HT-29 (cell line): Measurements from ENCODE around the gene COL19A1. TPM values are rescaled to one million over a fixed set of nuclear protein-coding genes. Genes with fewer than 3 reads are reported as not detected.
"Not testable (repeated sequence)": the region's sequence is repeated elsewhere in the genome, so short reads cannot be mapped to it uniquely, and the experiment has no call there.

ENCODE experiments used
- DNase-seq: peaks from one replicate; pipeline ENCODE4 v3.0.0-alpha.2; 2015; ENCODE audit warnings: low spot score
- total RNA-seq: library from RNA; depleted of rRNA; stranded (reverse); fragments of >200 nt; shearing (Covaris generic); gene quantifications from 2 replicates; pipeline ENCODE4 v1.2.3, GENCODE V29; 2014; rRNA removed

COL19A1 gene
- total RNA-seq: not detected in 2 replicates

DNA sequence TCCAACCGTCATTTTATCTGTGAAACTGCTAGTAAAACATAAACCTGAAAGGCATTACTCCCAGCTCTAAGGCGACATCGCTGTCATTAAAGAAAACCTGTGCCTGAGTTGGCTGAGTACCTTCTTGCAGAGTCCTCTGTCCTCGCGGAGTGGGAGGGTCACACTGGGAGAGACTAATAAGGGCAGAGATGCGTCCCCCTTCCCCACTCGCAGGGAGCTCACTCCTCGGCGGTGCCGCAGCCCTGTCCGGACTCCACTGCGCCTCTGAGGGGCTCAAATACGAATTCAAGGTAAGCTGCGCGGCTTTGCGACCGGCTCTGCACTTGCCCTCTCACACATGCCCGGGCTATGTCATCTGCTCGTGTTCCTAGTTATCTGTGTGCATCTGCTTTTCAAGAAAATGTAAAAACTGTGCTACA lies at the start of gene COL19A1:
TSS of gene COL19A1 (plus strand) at position 206 of the 419 bp plus-strand sequence. CDS start 13,012 bp downstream, outside the sequence.
- DNase-seq: no peak

DNA sequence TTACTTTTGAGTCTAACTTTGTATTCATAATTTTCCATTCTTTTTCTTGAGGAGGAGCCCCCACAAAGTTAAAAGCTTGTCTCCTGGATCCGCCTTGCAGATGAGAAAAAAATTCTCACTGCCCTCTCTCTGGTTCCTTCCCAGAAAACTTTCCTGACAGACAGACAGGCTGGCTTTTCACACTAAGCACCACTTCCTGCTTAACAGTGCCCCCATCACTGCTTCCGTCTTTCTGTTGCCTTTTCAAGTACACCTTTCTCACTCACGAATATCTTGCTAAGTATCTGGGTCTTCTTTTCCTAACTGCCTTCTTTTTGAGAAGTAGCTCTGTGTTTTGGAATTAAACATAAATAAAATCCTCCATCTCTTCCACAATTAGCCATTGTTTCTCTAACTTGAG lies 49.8 kb upstream of the COL19A1 start:
- DNase-seq: no peak

DNA sequence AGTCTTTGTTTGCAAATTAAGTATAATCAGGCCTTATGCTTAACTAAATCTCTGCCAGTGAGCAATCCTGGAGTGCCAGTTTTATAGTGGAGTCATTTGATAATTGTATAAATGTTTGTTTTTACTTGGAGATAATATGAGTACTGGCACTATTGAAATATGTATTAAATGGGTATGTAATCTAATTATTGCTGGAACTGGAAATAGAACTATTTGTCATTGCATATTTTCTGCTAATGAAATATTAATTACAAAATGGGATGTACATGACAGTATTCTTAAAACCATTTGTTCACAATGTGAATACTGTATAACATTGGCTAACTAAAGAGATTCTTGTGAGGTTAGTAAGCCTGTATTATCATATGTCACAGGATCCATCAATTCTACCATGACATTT lies 49.0 kb upstream of the COL19A1 start:
- DNase-seq: no peak

DNA sequence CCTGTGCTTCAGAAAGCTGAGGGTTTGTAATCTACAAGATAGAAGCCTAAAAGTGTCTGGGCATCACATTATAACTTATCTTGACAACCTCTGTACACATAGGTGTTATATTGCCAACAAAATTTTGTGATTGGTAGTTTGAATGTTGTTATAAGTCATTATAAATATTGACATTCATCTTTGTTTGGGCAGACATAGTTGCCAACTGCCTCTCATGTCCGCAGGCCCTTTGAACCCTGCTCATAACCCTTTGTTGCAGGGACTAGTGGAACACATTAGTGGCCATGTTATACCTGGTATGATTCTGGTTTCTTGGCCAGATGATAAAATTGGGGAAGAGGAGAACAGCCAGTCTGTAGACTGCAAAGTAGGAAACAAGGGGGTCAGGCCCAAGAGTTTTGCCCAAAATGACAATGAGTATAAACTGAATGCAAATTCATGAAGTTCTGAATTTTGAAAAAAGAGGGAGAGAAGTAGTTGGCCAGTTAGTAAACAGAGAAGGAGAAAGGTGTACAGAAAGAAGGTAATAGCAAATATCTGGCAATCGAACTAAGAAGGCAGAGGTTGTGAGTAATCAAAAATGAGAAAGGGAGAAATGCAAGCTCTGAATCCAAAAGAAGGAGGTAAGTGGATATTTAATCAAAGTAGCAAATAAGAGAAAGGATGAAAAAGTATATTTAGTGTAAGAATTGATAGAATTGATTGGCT lies 48.0 kb upstream of the COL19A1 start:
- DNase-seq: no peak

DNA sequence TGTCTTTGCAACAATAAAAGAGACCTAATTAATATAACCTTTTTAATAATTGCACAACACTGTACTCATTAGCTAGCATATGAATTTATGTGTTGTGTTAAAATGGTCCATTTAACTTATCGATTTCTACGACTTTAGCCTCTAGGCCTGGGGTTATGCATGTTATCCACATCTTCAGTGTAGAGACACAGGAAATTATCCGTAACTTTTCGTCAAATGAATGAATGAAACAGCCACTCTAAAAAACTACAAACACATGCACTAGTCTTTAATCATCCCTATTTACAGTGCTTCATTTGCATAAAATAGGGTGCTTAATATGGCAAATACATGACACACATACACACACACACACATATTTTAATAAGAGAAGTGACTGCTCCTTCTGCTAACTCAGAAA lies 47.2 kb upstream of the COL19A1 start:
- DNase-seq: no peak

DNA sequence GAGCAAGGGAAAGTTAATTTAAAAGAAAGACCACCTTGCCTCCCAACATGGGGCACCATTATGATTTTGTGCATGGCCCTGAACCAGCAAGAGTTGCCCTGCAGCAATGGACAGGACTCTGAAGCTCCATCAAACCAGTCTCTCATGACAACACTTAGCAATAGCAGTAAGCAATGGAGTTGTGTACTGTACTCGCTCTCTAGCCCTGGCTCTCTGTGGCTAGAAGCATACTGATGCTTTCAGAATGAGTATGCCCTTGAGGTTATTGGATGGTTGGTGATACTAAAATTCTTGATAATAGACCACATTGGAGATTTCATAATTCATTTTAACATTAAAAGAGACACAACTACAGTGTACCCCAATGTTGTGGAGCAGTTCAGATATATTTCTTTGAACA lies 46.3 kb upstream of the COL19A1 start:
- no peak for DNase-seq

DNA sequence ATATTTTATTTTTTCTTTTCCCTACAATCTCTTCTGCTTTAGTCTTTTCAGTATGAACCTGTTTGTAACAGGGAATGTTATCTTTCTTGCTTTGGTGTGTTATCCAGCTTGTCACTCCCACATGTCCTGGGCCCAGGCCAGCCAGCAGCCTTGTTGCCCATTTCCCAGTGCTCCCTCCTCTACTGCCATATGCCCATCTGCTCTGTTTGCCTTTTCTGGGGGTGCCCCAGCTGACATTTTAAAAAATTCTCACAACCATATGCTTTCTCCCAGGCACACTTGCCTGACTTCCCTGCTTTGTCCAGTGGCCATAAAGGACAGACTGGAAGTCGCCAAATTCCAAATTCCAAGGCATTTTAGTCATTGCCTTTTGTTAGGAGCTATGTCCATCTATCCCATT lies 45.9 kb upstream of the COL19A1 start:
- no peak for DNase-seq

DNA sequence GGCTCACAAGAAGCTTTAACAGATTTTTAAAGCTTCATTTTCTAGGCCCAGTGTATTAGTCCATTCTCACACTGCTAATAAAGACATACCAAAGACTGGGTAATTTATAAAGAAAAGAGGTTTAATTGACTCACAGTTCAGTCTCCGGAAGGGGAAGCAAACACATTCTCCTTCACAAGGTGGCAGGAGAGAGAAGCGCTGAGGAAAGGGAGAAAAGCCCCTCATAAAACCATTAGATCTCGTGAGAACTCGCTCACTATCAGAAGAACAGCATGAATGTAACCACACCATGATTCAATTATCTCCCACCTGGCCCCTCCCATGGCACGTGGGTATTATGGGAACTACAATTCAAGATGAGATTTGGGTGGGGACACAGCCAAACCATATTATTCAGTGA lies 42.0 kb upstream of the COL19A1 start:
- DNase-seq: not testable (repeated sequence)

DNA sequence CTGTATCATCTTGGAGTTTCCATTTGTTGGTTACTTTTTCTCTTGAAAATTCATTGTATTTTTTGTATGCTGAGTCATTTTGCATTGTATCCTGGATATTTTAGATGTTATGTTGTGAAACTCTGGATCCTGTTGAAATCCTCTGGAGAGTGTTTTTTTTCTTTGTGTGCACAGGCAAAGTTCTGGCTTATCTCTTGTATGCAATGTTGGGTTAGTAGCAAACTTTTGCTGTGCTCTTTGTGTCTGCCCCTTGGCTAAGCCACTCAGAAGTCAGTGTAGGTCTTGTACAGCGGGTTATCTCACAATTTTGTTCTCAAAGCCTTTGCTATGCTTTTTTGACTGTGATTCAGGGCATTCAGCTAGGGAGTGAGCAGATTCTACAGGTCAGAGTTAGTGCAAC lies 40.5 kb upstream of the COL19A1 start:
- no peak for DNase-seq

DNA sequence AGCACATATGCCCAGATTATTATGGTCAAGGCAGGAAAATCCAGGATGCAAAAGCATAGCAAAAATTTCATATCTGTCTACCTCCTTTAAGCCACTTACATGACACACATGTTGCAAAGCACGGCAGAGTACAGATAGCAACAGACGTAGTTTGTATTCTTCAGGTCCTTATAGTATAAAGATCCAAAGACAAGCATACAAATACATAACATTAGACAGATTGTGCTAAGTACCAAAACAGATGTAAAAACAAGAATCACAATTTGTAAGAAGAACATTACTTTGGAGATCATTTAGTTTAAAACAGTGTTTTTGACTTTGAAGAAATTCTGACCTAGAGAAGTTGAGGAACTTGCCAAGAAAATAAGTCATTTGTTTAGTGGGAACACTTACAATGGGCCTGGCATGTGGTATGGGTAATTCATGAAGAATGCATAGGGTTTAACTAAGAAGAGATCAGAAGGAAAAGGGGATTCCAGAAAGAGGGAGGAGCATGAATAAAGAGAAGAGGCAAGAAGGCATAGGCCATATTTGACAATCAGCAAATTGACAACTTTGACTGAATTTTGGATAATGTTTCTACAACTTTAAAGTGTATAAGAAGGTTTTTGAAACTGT lies 39.0 kb upstream of the COL19A1 start:
- DNase-seq: no peak

DNA sequence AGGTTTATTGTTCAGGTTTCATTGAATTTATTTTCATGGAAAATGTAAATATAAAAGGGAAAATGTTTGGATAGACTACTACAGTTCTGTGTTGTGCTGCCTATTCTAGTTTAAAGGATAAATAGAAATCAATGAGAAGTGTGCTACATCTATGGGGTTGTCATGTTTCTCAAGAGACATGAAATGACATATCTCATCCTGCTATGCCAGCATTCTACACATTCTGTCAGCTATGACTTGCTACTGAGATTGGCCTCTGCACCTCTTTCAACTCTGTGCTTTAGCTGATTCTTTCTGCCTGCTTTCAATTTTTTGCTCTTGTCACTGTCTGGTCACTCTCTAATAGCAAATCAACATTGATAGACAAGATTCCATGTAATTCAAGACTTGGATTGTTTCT lies 33.8 kb upstream of the COL19A1 start:
- DNase-seq: no peak

DNA sequence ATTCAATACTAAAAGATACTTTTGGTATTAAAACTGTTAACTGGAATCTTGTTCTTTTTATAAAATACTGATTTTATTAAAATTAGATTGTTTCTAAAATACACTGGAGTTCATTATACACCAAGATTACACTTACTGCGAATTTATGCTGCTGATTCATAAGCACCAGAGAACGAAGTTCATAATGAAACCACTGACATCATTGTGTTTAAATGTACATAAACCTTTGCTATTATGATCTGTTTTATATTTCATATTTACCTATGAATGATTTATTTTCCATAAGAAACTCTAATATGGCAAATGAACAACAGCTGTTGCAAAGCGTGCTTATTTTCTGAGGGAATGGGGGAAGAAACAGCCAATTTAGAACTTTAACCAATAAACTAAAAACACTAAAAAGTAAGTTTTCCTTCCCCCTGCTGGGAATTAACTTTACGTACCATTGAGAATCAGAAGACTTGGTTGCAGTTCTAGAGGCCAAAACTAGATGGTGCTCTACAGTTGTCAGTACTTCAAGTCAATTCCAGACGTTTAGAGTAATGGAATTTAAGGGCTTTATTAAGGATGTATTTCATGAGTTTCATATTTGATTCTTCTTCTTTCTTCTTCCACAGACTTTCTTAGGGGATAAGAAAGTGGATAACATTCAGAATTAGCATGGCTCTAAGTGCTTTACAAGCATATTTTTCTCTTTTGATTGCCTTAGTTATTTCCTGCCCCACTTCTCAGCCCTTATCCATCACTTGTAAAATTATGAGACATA lies 30.8 kb upstream of the COL19A1 start:
- peak; percentile 58 for DNase-seq

DNA sequence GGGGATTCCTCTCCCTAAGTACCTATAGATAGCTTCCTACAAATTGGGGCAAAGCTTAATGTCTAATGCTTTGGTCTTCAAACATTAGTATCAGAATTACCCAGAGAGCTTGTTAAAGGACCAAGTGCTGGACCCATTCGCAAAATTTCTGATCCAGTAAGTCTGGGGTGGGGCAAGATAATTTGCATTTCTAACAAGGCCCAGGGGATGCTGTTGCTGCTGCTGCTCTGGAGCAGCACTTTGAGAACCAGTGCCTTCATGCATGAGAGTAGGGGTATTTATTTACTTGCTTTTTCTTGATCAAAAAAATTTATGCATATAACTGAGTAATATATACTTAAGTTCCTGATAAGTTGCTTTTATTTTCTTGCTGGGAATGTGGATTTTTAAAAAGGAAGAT lies 24.5 kb upstream of the COL19A1 start:
- DNase-seq: no peak

DNA sequence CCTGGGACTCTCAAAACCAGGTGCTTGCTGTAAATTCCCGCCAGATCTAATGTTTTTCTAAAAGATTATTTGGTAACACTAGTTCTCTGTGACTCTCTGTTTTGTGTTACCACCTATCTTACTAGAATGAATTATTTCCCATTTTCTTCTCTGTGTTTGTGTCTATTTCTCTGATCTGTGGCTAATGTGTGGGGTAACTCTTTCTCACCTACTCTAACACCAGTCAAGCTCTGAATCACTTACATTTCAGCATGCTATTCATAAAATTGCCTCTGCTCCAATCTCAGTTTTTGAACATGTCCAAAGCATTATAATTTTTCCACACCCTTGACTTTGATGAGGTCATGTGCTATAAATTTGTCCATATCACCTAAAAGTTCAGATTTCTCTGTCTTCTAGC lies 23.2 kb upstream of the COL19A1 start:
- no peak for DNase-seq

DNA sequence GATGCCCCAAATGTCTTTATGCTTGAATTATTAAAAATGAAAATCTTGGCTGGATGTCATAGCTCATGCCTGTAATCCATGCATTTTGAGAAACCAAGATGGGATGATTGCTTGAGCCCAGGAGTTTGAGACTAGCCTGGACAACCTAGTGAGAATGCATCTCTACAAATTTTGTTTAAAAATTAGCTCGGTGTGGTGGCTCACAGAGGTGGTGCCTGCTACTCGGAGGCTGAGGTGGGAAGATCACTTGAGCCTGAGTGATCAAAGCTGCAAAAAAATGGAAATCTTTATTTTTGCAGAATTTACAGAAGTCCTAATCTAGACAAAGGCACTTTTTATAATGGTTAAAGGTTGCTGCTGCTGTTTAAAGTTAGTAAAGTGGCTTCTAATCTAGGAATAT lies 20.0 kb upstream of the COL19A1 start:
- no peak for DNase-seq

DNA sequence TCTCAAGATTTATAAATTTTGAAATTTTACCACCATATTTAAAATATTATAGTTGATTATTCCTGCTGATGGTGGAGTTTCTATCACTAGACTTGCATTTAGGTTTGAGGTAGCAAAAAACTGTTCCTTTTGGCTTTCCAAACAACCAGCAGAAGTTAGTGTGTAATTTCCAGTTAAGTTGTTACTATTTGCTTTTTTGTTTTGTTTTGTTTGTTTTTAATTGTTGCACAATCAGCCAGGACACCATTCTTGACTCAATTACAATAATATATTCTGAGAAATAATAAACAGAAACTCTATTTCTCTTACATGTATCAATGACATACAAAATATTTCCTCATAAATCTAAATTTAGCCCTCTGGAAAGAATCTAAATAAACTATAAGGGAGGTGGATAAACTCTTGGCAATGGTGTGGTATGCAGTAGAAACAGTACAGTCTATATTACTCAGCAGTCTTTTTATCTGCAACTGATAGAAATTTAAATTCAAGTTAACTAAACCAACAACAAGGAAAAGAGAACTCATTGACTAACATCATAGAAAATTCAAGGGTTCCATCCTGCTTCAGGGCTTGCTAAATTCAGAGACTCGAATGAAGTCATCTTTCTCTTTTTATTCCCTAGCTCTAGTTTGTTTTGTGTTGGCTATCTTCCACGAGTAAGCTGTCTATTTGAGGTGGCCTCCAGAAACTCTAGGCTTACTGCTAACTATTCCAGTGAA lies 19.4 kb upstream of the COL19A1 start:
- no peak for DNase-seq

DNA sequence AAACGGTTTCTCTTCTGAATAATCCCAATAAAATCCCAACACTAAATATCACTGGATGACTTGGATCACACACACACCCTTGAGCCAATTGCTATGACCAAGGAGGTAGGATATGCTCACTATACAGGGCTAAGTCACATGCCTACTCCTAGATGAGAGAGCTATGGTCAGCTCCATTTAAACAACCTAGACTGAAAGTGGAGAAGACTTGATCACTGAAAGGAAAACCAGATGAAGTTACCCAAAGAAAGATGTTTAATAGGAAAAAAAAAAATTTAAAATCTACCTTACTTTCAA lies 18.9 kb upstream of the COL19A1 start:
- no peak for DNase-seq

DNA sequence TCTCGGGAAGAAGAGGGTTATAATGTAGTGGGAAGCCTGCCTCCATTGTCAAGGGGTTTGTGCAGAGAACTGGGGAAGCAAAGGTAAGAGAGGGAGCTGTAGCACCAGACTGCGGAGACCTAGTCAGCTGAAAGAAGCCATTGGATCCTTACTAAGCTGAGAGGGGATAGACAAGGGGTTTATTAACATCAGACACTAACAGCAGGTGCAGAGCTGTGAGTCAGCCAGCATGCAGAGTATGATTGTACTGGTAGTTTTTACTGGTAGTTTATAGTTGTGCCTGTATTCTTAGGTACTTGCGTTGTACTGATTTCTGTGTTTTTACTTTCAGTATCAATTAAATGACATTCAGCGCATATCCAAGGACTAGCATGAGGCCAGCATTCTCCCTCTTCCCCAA lies 17.8 kb upstream of the COL19A1 start:
- DNase-seq: no peak

DNA sequence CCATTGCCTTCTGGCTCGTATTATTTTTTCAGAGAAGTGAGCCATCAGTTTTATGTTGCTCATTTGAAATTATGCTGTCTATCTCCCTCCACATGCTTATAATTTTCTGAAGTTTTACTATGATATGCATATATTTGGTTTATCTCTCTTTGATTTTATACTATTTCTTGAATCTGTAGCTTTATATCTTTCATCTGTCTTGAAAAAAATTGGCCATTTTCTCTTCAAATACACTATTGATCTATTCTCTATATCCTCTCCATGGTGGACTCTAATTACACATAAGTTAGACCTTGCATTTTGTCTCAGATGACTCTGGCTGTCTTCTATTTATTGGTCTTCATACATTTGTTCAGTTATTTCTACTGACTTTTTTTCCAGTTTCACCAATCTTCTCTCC lies 13.7 kb upstream of the COL19A1 start:
- no peak for DNase-seq

DNA sequence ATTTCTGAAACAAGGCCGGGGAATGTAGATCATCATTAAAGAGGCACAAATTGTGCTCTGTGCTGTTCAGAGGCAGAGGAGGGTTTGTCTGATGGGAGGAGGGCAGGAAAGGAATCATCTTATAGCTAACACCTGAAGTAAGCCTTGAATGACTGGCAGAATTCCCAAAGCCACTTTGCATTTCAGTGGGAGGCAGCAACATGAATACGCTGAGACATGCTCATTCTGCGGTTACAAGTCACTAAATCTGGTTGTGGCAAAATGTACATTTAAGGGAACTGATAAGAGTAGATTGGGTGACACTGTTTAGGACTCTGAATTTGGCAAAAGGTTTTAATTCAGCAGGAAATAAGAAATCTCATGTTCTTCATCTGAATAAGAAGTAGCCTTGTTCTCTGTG lies 4.4 kb upstream of the COL19A1 start:
- DNase-seq: no peak

DNA sequence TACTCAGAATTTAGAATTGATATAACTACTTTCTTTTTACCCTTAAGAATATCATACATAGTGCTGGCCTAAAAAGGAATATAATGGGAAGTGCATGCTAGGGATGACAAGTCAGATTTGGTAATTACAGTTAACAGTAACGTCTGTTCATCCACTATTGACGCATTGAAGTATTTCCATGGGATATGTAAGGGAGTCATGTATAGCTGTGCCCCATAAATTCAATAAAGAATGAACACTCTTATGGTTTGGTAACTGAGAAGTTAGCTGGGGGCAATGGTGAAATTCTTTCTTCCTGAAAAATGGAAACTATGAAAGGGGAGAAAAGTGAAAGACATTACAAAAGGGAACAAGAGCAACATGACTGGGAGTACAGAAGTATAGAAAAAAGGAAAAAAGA lies 2.6 kb upstream of the COL19A1 start:
- no peak for DNase-seq

DNA sequence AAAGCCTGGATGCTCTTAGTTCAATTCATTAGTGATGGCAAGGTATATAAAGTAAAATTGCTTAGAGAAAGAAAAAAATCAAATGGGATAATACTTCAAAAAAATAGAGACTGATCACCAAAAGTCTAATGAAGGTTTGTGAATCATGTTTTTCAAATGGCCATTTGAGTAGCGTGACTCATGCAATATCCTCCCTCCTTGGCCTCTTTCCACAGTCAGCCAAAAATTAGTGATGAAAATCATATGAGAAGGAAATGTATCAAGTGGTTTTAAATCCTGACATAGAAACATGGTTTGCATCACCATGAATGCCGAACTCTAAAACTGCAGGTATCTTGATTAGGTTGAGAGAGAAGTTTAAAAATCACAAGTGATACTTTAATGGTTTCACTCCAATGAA lies 1.2 kb upstream of the COL19A1 start:
- DNase-seq: no peak
